Measurements from ENCODE around the gene P4HA2.
"Not testable (repeated sequence)": the region's sequence is repeated elsewhere in the genome, so short reads cannot be mapped to it uniquely, and the experiment has no call there.

Gene P4HA2

GRCh38 chr5:132162945-132163344, 64.7 kb downstream of the P4HA2 start:
- Histone ChIP-seq H3K36me3 (no peaks in the 10 kb centered on the region), H3K4me1 (ENCODE audit: control insufficient read depth in 1 of 2, insufficient read depth in 1 of 2, low read depth in 1 of 2, low read length in 1 of 2) (no peaks in the 10 kb centered on the region), H3K27me3 (peaks cover 3% of the 10 kb centered on the region), H3K4me3 (ENCODE audit: low read depth in 1 of 2, low read length in 1 of 2) (no peak overlapping the region), H3K27ac (no peak overlapping the region), H3K9me3 (no peaks in the 10 kb centered on the region)
- TF ChIP-seq, protein P1, sequence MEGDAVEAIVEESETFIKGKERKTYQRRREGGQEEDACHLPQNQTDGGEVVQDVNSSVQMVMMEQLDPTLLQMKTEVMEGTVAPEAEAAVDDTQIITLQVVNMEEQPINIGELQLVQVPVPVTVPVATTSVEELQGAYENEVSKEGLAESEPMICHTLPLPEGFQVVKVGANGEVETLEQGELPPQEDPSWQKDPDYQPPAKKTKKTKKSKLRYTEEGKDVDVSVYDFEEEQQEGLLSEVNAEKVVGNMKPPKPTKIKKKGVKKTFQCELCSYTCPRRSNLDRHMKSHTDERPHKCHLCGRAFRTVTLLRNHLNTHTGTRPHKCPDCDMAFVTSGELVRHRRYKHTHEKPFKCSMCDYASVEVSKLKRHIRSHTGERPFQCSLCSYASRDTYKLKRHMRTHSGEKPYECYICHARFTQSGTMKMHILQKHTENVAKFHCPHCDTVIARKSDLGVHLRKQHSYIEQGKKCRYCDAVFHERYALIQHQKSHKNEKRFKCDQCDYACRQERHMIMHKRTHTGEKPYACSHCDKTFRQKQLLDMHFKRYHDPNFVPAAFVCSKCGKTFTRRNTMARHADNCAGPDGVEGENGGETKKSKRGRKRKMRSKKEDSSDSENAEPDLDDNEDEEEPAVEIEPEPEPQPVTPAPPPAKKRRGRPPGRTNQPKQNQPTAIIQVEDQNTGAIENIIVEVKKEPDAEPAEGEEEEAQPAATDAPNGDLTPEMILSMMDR (IDR thresholded peaks at IDR 0.05), result no peak

- H3K4me1 ChIP-seq (ENCODE audit: control insufficient read depth in 1 of 2, insufficient read depth in 1 of 2, low read depth in 1 of 2, low read length in 1 of 2); H3K36me3 ChIP-seq; H3K27me3 ChIP-seq; H3K27ac ChIP-seq; H3K4me3 ChIP-seq (ENCODE audit: low read depth in 1 of 2, low read length in 1 of 2); H3K9me3 ChIP-seq: not testable (repeated sequence)
Measured at GRCh38 chr5:132161574-132162326, 65.9 kb downstream of the P4HA2 start.

DNA sequence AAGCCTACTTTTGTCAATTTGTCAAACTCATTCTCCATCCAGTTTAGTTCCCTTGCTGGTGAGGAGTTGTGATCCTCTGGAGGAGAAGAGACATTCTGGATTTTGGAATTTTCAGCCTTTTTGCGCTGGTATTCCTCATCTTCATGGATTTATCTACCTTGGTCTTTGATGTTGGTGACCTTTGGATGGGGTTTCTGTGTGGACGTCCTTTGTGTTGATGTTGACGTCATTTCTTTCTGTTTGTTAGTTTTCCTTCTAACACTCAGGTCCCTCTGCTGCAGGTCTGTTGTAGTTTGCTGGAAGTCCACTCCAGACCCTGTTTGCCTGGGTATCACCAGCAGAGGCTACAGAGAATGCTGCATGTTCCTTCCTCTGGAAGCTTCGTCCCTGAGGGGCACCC, 71.2 kb downstream of the P4HA2 start:
- H3K27ac ChIP-seq, result no peak overlapping the region
- no peaks in the 10 kb centered on the region for H3K36me3 ChIP-seq
- TF ChIP-seq, protein P1 (IDR thresholded peaks at IDR 0.05), result no peak
- no peak overlapping the region for H3K4me3 ChIP-seq (ENCODE audit: low read depth in 1 of 2, low read length in 1 of 2)
- no peaks in the 10 kb centered on the region for H3K4me1 ChIP-seq (ENCODE audit: control insufficient read depth in 1 of 2, insufficient read depth in 1 of 2, low read depth in 1 of 2, low read length in 1 of 2)
- no peaks in the 10 kb centered on the region for H3K27me3 ChIP-seq
- no peaks in the 10 kb centered on the region for H3K9me3 ChIP-seq

- H3K4me3 ChIP-seq (ENCODE audit: low read depth in 1 of 2, low read length in 1 of 2), result no peak overlapping the region
- H3K27me3 ChIP-seq, result peaks cover 15% of the 10 kb centered on the region
- TF ChIP-seq, protein P1 (IDR thresholded peaks at IDR 0.05), result no peak
- no peaks in the 10 kb centered on the region for H3K9me3 ChIP-seq
- no peaks in the 10 kb centered on the region for H3K4me1 ChIP-seq (ENCODE audit: control insufficient read depth in 1 of 2, insufficient read depth in 1 of 2, low read depth in 1 of 2, low read length in 1 of 2)
- no peaks in the 10 kb centered on the region for H3K36me3 ChIP-seq
- no peak overlapping the region for H3K27ac ChIP-seq
Measured at GRCh38 chr5:132150565-132150964, 77.1 kb downstream of the P4HA2 start.

DNA sequence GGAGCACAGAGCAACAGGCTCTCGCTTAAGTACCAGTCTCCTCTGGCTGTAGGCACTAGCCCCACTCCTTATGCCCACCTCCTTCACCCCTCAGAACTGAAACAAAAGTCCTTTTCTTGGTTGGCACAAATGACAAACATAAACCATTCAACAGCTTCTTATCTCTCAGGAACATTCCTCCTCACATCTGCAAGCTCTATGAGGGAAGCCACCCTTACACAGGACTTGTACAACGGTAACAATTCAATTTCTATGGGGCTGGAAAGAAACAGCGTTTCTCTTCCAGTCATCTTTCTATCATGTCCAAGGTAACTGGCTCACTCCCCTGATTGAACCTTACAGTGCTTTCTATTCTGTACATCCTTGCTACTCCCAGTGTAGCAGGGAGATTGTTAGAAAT, 80.0 kb downstream of the P4HA2 start:
- H3K27me3 ChIP-seq, result peaks cover 15% of the 10 kb centered on the region
- no peak overlapping the region for H3K27ac ChIP-seq
- no peak overlapping the region for H3K4me3 ChIP-seq (ENCODE audit: low read depth in 1 of 2, low read length in 1 of 2)
- H3K9me3 ChIP-seq, result no peaks in the 10 kb centered on the region
- H3K36me3 ChIP-seq, result no peaks in the 10 kb centered on the region
- H3K4me1 ChIP-seq (ENCODE audit: control insufficient read depth in 1 of 2, insufficient read depth in 1 of 2, low read depth in 1 of 2, low read length in 1 of 2), result no peaks in the 10 kb centered on the region
- TF ChIP-seq, protein P1 (IDR thresholded peaks at IDR 0.05), result no peak

DNA sequence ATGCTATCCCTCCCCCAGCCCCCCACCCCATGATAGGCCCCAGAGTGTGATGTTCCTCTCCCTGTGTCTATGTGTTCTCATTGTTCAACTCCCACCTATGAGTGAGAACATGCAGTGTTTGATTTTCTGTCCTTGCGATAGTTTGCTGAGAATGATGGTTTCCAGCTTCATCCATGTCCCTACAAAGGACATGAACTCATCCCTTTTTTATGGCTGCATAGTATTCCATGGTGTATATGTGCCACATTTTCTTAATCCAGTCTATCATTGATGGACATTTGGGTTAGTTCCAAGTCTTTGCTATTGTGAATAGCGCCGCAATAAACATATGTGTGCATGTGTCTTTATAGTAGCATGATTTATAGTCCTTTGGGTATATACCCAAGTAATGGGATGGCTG, 82.3 kb downstream of the P4HA2 start:
- H3K27ac ChIP-seq; H3K4me3 ChIP-seq (ENCODE audit: low read depth in 1 of 2, low read length in 1 of 2); H3K9me3 ChIP-seq; H3K36me3 ChIP-seq; H3K4me1 ChIP-seq (ENCODE audit: control insufficient read depth in 1 of 2, insufficient read depth in 1 of 2, low read depth in 1 of 2, low read length in 1 of 2): not testable (repeated sequence)
- peaks cover 15% of the 10 kb centered on the region for H3K27me3 ChIP-seq
